NCI-H345 treated with DMSO at 0.1 percent for 48 hours (cell line): ENCODE results near the gene EREG.
"Not testable (repeated sequence)": the region's sequence is repeated elsewhere in the genome, so short reads cannot be mapped to it uniquely, and the experiment has no call there.

ENCODE experiments used
- DNase-seq: peaks from one replicate; lab custom pipeline; 2025; ENCODE audit not compliant: unreplicated experiment; lab: John Stamatoyannopoulos, UW

Gene EREG

DNA sequence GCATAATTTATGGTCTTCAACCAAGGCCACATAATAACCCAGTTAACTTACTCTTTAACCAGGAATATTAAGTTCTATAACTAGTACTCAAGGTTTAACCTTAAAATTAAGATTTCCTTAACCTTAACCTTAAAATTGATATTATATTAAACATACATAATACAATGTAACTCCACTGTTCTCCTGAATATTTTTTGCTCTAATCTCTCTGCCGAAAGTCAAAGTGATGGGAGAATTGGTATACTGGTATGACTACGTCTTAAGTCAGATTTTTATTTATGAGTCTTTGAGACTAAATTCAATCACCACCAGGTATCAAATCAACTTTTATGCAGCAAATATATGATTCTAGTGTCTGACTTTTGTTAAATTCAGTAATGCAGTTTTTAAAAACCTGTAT, 22.8 kb downstream of the EREG start:
- DNase-seq = no peak

DNA sequence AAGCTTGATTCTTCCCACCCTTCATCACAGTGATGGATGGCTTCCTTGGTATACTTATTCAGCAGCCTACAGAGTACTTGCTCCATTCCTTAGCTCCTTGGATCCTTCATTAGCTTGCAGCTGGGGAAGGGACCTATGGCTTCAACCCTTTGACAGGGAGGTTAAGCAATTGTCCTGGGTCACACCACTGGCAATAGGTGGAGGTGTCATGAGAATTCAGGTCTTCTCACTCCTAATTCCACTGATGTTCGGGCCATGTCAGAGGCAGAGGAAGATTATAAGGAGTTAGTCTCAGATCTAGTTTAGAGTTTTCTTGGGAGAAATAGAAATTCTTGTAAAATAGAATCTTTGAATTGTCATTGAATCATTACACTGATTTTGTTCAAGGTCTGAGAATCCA, 24.5 kb downstream of the EREG start:
- no peak for DNase-seq

DNA sequence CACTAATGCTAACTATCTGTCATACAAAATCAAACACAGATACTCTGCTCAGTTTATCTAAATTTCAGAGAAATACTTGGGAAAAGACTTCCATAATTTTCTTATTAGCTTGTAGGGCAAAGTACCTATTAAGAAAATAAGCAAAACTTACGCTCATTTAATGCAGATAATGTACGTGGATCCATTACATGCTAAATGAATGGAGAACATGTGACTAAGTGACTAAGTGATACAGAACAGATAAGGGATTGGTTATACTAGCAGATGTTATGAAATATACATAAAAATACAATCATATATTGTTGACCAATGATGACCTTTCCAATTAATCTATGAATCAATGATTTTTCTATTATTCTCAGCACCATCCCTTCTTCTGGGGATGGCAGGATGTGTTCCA, 25.7 kb downstream of the EREG start:
- no peak for DNase-seq

DNA sequence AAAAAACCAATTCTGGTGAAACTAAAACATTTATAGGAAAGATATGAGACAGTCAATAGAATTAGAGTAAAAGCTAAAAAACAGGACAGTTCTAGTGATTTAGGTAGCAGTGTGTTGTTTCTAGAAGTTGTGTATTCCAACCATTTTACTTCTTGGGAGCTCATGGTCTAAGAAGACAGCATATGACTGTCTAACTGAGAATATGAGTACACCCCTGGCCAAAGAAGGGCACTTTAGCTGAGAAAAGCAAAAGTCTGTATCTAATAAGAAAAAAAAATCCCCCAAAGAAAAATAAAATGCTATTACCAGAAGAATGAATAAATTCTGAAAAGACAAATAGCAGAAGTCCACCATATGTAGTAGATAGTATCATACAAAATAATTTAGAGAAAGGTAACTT, 26.4 kb downstream of the EREG start:
- no peak for DNase-seq

DNA sequence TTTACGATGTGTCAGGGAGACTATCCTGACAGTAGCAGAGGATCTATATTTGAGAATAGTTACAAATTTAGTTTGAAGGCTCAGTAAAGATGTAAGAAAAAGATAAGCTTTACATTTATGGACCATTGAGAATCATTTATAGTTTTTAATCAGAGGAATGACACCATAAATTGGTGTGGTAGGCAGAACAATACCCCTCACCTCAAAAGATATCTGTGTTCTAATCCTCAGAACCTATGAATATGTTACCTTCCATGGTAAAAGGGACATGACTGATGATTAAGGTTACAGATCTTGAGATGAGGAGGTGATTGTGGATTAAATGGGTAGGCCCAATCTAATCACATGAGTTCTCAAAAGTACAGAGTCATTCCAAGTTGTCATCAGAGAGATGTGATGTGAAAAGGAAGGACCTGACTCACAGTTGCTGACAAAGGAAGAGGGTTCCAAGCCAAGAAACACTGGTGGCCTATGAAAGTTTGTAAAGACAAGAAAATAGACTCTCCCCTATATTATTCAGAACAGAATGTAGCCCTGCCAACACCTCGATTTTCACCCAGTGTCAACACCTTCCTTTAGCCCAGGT, 27.0 kb downstream of the EREG start:
- DNase-seq = no peak

DNA sequence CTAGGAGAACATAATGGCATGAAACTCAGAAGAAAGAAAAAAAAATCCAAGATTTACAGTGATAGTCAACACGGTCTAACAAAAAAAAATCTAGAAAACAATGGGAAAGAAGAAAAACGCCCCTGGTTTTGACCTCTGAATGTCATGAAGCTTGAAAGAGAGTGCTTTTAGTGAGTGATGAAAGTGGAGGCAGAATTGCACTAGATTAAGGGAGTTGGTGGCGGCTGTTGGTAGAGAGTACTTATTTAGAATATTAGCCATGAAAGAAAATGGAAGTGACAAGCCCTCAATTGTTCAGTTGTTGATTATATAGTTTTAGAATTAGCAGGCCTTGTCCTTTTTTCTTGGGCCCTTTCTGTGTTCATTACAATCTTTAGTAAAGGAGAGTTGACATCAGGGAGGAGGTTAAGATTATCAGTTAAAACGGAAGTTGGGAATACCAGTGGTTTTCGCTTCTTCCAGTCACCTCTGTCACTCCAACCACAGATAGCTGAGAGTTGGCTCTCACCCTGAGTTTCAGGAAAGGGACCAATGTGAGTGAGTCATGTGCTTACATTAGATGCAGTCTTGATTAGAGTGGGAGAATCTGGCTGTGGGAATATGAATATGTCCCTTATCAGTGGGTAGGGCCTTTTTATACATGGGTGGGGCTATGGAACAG, 29.7 kb downstream of the EREG start:
- DNase-seq = no peak

DNA sequence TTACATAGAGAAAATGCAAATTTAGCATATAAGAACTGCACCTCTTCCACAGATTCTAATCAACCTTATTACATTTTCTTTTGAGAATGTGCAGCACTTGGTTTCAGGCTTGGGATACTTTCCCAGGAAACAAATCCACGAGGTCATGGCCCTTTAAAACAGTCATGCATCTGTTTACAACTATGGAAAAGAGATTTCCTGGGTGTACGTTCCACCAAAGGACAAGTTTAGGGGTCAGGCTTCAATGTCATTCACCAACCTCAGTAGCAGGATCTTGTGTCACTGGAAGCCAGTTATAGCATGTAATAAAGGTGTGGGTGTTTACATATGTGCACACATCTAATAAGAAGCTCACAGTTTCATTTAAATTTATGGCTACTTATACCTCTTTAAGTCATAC, 30.7 kb downstream of the EREG start:
- no peak for DNase-seq

DNA sequence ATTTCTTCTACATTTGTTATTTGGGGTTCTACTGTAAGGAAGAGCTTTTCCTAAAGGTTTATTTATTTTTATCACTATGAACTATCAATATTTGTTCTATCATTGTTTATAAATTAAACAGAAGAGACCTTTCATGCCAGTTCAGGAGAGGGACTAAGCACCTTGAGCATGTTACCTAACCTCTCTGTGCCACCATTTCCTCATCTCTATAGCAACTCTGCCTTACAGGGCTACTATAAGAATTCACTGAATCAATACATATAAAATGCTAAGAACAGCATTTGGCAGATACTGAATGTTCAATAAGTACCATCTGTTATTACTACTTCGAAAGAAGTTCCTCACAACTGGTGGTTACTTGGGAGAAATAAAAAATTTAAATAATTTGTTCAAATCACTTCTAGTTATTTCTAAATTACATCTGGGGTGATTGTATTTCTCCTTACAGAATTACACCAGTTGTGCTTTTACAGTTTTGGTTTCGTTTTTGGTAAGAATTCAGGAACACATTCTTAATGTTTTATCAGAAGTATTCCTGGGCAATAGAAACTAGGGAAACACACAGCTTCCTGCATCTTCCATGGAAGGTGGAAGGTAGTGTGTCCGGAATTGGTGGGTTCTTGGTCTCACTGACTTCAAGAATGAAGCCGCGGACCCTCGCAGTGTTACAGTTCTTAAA, 32.9 kb downstream of the EREG start:
- DNase-seq = no peak

DNA sequence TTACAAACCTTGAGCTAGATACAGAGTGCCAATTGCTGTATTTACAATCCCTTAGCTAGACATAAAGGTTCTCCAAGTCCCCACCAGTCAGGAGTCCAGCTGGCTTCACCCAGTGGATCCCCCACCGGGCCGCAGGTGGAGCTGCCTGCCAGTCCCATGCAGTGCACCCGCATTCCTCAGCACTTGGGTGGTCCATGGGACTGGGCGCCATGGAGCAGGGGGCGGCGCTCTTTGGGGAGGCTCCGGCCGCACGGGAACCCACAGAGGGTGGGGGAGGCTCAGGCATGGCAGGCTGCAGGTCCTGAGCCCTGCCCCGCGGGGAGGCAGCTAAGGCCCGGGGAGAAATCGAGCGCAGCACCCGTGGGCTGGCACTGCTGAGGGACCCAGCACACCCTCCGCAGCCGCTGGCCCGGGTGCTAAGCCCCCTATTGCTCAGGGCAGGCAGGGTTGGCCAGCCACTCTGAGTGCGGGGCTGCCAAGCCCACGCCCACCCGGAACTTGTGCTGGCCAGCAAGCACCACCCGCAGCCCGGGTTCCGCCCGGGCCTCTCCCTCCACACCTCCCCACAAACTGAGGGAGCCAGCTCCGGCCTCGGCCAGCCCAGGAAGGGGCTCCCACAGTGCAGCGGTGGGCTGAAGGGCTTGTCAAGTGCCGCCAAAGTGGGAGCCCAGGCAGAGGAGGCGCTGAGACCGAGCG, 34.1 kb downstream of the EREG start:
- not testable (repeated sequence) for DNase-seq

DNA sequence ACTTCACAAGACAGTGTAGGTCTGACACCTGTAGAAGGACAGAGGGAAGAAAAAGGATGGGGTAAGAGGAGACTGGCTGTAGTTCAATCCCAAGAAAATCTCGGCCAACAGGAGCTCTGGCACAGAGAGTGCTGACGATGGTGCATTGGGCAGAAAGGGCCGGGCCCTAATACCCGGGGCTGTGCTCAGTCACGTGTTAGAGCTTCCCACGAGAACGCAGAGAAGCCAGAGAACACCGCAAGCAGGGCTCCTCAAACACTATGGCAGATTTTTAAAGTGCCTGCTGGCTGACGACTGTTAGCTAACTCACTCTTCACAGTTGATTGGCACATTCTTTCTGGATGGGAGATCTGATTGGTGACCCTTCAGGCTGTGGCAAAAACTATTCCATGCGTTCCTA, 35.5 kb downstream of the EREG start:
- DNase-seq = no peak

DNA sequence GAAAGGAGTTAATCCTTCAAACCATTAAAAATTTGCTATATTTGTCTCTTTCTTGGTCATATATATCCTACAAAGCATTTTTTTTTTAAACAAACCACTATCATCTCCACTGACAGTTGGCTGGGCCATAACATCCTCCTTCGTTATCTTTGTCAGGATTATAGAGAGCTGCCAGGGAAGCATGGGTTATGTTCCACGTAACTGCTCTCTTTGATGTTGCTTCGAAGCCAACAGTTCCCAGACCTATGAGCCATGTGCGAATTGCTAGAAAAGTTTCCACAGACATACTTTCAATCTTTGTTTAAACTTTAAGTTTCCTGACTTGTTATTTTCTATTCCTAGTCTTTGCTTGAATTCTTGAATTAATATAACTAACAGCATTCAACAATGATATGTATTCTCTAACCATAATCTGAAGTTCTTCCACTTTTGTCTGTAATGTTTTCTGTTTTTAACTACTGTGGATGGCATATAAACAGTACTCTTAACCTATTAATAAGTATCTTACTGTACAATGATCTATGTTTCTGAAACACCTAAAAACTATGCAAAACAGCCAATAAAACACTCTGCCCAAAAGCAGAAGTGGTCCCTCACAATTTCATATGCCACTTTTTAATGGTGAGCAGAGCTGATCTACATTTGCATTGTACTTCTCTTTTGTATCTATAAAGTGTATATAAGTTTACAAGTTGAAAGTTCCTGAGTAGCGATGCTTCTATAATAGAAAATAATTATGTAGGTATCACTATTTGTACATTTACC, 37.9 kb downstream of the EREG start:
- no peak for DNase-seq

DNA sequence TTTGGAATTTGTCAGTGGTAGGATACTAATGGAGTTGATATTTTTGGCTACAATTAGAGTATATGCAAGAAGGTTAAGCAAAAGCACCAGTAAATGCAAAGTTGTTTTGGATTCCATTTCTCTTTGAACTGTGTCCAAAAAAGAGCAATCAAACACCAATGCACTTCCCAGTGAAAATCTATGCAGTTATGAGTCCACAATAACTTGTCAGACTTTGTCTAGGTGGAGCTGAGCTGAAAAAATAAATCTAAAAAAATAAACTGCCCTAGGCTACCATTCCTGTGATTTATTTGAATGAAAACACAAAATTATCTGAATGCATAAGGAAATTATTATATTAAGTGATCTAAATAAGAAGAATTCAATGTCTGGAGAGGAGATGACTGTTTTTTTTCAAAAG, 42.9 kb downstream of the EREG start:
- DNase-seq = no peak

DNA sequence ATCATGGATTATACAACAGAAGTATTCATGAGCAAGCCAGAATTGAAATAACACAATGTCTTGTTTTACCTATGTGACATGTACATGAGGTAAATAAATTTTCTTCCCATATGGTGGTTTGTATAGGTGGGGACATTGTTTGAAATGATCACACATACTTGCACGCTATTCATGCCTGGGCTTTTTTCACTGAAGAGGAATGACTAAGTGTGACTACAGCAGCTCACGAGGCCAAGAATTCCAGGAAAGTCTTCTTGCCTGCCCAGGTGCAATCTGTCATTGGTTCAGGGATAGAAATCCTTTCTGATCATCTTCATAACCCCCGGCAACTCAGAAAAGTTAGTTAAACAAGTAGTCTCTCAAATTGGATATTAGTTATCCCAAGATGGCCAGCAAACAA, 43.7 kb downstream of the EREG start:
- no peak for DNase-seq

DNA sequence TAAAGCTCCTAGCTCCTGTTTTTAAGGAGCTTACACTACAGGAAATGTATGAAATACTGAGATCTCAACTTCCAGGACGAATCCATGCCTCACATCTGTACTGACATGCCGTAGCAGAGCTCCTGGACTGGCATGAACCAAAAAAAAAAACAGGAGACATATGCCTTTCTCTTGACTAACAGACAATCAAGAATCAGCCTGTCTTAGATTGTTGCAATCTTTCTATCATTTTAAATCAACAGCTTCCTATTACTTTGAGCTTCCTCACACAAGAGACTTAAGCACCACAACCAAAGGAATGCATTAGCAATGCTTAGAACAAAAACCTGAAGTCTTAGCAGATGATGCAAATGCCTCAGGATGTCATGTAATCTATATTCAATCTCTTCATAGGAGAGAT, 45.3 kb downstream of the EREG start:
- no peak for DNase-seq

DNA sequence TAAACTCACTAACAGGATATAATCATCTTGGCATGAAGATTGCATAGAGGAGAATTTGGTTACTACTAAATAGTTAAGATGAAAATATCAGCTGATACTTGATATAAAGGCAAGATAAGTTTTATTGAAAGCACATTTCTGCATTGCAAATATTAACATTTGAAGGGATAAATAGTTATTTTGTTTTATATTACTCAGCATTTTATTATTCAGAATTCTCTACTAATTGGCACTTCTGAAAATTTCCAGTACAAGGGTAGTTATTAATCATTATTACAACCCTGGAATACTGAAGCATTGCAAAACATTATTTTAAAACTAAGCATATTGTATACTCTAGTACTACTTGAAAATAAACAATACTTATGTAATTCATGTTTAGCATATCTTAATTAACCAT, 47.3 kb downstream of the EREG start:
- no peak for DNase-seq

DNA sequence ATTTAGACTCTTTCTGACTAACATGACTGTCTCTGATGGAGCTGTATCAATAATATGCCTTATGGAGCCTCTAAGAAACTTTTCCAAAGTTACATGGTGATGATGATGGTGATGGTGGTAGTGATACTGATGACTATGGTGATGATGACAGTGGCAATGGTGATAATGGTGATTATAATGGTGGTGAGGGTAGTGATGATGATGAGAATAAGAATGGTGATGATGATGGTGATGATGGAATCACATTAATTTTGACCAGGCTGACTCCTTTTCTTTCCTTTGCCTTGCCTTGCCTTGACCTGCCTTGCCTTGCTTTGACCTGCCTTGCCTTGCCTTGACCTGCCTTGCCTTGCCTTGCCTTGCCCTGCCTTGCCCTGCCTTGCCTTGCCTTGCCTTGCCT, 48.3 kb downstream of the EREG start:
- no peak for DNase-seq

DNA sequence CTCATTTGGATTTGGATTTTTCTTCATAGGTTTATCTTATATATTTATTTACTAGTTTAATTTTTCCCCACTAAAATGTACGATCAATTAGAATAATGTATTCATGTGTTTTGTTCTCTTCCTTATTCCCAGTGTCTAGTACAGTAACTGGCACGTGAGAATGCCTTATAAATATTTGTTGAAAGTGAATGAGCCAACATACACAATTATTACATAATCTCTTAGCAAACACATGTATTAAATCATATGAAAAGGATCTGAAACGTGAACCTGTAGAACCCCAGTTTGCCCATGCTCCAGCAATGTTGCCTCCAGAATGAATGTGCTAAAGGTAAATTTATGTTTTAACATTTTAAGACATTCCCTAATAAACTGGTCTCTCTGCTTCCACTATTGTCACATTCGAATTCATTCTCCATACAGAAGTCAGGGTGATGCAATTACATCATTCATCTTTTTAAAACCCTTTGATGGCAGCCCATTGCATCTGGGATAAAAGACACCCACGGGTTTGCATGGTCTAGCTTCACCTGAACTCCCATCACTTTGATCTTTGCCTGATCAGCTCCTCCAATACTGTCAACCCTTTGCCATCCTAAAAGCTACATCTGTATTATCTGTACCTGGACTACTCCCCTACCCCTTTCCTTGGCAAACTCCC, 49.3 kb downstream of the EREG start:
- no peak for DNase-seq

DNA sequence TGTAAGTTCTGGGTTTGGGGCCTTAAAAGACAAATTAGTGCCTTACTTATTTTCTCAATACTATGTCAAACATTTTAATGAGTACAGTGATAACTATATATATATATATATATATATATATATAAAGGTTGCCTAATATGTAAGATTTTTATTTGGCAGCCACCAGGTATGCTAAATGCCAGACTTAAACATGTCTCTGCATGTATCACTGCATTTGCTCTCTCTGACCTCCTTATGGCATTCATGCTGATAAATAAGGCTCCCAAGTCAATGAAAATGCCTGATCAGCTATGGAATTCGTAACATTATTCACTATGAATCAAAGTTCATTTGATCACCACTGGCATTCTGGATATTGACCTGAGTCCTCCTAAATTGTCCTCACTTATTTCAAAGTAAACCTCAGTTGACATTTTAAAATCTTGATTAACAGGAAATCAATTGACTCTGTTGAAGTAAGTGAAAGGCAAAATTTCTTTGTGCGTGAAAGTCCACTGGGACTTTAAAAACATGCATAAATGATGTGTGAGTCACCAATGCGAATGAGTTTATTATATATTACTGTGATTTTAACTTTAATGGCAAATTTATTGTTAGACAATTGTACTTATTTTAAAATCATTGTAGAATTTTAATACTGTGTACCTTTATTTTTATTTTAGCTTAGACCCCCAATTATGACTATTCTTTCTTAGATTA, 50.8 kb downstream of the EREG start:
- DNase-seq = no peak

DNA sequence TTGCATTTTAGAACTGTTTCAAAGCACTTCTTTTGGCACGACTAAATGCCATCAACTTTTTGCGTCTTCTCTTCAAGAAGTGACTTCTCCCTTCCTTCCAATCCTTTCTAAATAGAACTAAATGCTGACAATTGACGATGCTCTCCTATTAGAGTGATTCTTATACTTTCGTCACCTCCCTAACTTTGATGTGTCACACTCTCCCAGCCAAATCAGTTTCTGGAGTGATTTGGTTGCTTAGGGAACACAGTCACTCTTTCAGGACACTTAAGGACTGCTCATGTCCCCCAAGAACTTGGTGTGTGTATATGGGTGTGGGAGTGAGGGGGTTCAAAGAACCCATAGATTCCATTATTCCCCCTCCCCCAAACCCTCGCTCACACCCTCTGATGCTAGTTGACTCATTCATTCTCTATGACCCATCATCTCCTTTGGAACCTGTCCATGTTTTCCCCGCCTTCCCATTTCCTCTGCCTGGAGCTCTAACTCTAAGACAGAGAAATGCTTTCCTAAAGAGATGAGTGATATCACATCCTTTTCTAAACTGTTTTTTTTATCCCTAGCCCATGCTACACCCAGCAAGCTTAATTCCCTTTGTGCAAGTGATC, 53.2 kb downstream of the EREG start:
- DNase-seq = no peak

DNA sequence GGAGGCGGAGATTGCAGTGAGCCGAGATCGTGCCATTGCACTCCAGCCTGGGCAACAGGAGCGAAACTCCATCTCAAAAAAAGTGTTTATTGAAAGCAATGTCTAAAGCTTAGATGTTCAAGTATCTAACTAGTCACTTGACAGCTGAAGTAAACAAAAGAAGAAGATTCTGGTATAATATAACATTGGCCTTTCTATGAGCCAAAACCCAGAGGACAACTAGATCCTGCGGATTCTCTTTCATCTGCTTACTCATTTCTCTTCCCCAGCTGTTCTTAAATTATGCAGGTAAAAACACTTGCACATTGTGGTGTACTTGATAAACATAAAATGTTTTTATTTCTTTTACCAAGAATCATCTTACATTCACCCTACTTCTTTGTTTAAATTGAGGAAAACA, 55.9 kb downstream of the EREG start:
- no peak for DNase-seq
